Measurements from ENCODE around the gene KNG1. TPM values are rescaled to one million over a fixed set of nuclear protein-coding genes. Genes with fewer than 3 reads are reported as not detected.
"Not testable (repeated sequence)": the region's sequence is repeated elsewhere in the genome, so short reads cannot be mapped to it uniquely, and the experiment has no call there.

KNG1 gene
- total RNA-seq, 1 experiment from 2014 or later, result 0.25 TPM

DNA sequence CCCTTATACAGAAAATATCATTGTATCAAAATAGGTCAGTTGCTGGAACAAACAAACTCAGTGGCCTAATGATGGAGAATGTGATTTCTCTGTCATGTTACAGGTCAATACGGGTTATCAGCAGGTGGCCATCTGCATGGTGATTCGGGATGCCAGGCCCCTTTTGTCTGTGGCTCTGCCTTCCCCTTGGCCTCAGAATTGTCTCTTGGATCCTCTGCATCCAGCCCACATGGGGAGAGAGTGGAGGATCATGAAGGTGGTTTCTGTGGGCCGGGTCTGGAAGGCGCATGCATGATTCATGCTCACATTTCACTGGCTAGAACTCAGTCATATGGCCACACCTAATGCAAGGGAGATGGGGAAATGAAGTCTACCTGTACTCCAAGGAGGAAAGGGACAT, 6.5 kb upstream of the KNG1 start:
- ATAC-seq; H4K20me1 ChIP-seq (ENCODE audit: insufficient read depth): not testable (repeated sequence)

GRCh38 chr3:186713499-186713898, 3.7 kb upstream of the KNG1 start:
- H3K9ac ChIP-seq (ENCODE audit: low read length), result no peak overlapping the region
- no peak for ATAC-seq
- H3K4me1 ChIP-seq (ENCODE audit: control insufficient read depth in 1 of 2, insufficient read depth in 2 of 2, low read length in 2 of 2), result no peaks in the 10 kb centered on the region
- no peaks in the 10 kb centered on the region for H3K9me2 ChIP-seq (ENCODE audit: insufficient read depth)
- H3K4me2 ChIP-seq (ENCODE audit: low read length), result no peak overlapping the region
- DNase-seq (ENCODE audit: low read depth, low spot score), result no peak
- H3K9me3 ChIP-seq (ENCODE audit: control insufficient read depth in 1 of 2, insufficient read depth in 1 of 2, low read depth in 1 of 2, low read length in 2 of 2), result no peaks in the 10 kb centered on the region
- H2AFZ ChIP-seq (ENCODE audit: low read depth, low read length, poor library complexity, severe bottlenecking), result no peak overlapping the region
- ChIA-PET RAD21 (ENCODE audit: low non-redundant PET in 1 of 2, low total read pairs in 2 of 2, uncharacterized antibody in 2 of 2, unreplicated experiment in 2 of 2) (no interaction called here), CTCF (no interaction called here), POLR2A (no interaction called here)
- H3K27ac ChIP-seq (ENCODE audit: low read depth, low read length), result no peak overlapping the region
- no peaks in the 10 kb centered on the region for H4K20me1 ChIP-seq (ENCODE audit: insufficient read depth)
- no peaks in the 10 kb centered on the region for H3K36me3 ChIP-seq (ENCODE audit: control insufficient read depth in 1 of 2, insufficient read depth in 2 of 2, low read length in 2 of 2)
- no peak overlapping the region for H3K4me3 ChIP-seq (replicated peaks in 1 of 2; ENCODE audit: low read depth in 1 of 2, low read length in 2 of 2)
- H3K27me3 ChIP-seq (ENCODE audit: insufficient read depth, low read length), result no peaks in the 10 kb centered on the region
- intact Hi-C loops (cut with micrococcal nuclease), result no loop called here
- no TSS peak for BruUV-seq (replicated peaks)
- H3K79me2 ChIP-seq (ENCODE audit: insufficient read depth, low read length), result no peaks in the 10 kb centered on the region
- TF ChIP-seq CEBPB (IDR thresholded peaks at IDR 0.05; ENCODE audit: low read depth) (no peak), CBX3 (IDR thresholded peaks at IDR 0.05; ENCODE audit: low read depth) (no peak), ZNF274 (IDR thresholded peaks at IDR 0.05; ENCODE audit: low read depth, low read length) (no peak), SIN3A (IDR thresholded peaks at IDR 0.05; ENCODE audit: low read depth) (no peak), POLR2AphosphoS5 (IDR thresholded peaks at IDR 0.05; ENCODE audit: low read depth, low read length) (no peak), ZBTB33 (IDR thresholded peaks at IDR 0.05; ENCODE audit: extremely low read depth, insufficient replicate concordance, low read length) (no peak), SRF (IDR thresholded peaks at IDR 0.05; ENCODE audit: low read depth) (no peak), TCF7L2 (IDR thresholded peaks at IDR 0.05; ENCODE audit: borderline replicate concordance, extremely low read depth, insufficient read depth, insufficient read length) (no peak), FOSL1 (IDR thresholded peaks at IDR 0.05; ENCODE audit: low read depth) (no peak), RAD21 (IDR thresholded peaks at IDR 0.05; ENCODE audit: low read depth) (no peak), SP1 (IDR thresholded peaks at IDR 0.05; ENCODE audit: low read depth) (no peak)
- TF ChIP-seq, protein P1, sequence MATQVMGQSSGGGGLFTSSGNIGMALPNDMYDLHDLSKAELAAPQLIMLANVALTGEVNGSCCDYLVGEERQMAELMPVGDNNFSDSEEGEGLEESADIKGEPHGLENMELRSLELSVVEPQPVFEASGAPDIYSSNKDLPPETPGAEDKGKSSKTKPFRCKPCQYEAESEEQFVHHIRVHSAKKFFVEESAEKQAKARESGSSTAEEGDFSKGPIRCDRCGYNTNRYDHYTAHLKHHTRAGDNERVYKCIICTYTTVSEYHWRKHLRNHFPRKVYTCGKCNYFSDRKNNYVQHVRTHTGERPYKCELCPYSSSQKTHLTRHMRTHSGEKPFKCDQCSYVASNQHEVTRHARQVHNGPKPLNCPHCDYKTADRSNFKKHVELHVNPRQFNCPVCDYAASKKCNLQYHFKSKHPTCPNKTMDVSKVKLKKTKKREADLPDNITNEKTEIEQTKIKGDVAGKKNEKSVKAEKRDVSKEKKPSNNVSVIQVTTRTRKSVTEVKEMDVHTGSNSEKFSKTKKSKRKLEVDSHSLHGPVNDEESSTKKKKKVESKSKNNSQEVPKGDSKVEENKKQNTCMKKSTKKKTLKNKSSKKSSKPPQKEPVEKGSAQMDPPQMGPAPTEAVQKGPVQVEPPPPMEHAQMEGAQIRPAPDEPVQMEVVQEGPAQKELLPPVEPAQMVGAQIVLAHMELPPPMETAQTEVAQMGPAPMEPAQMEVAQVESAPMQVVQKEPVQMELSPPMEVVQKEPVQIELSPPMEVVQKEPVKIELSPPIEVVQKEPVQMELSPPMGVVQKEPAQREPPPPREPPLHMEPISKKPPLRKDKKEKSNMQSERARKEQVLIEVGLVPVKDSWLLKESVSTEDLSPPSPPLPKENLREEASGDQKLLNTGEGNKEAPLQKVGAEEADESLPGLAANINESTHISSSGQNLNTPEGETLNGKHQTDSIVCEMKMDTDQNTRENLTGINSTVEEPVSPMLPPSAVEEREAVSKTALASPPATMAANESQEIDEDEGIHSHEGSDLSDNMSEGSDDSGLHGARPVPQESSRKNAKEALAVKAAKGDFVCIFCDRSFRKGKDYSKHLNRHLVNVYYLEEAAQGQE (IDR thresholded peaks at IDR 0.05; ENCODE audit: low read depth), result no peak
- TF ChIP-seq, protein P2, sequence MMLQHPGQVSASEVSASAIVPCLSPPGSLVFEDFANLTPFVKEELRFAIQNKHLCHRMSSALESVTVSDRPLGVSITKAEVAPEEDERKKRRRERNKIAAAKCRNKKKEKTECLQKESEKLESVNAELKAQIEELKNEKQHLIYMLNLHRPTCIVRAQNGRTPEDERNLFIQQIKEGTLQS (IDR thresholded peaks at IDR 0.05), result no peak
- TF ChIP-seq, protein P3, sequence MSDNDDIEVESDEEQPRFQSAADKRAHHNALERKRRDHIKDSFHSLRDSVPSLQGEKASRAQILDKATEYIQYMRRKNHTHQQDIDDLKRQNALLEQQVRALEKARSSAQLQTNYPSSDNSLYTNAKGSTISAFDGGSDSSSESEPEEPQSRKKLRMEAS (IDR thresholded peaks at IDR 0.05), result no peak

More for the DNA sequence above, 6.5 kb upstream of the KNG1 start:
- H2AFZ ChIP-seq (ENCODE audit: low read depth, low read length, poor library complexity, severe bottlenecking); H3K27ac ChIP-seq (ENCODE audit: low read depth, low read length); CTCF ChIA-PET; H3K9ac ChIP-seq (ENCODE audit: low read length); BruUV-seq (replicated peaks); RAD21 ChIA-PET (ENCODE audit: low non-redundant PET in 1 of 2, low total read pairs in 2 of 2, uncharacterized antibody in 2 of 2, unreplicated experiment in 2 of 2); H3K36me3 ChIP-seq (ENCODE audit: control insufficient read depth in 1 of 2, insufficient read depth in 2 of 2, low read length in 2 of 2); DNase-seq (ENCODE audit: low read depth, low spot score); H3K4me1 ChIP-seq (ENCODE audit: control insufficient read depth in 1 of 2, insufficient read depth in 2 of 2, low read length in 2 of 2); H3K79me2 ChIP-seq (ENCODE audit: insufficient read depth, low read length); H3K27me3 ChIP-seq (ENCODE audit: insufficient read depth, low read length); H3K4me3 ChIP-seq (replicated peaks in 1 of 2; ENCODE audit: low read depth in 1 of 2, low read length in 2 of 2); intact Hi-C loops (cut with micrococcal nuclease); H3K4me2 ChIP-seq (ENCODE audit: low read length); H3K9me3 ChIP-seq (ENCODE audit: control insufficient read depth in 1 of 2, insufficient read depth in 1 of 2, low read depth in 1 of 2, low read length in 2 of 2); H3K9me2 ChIP-seq (ENCODE audit: insufficient read depth): not testable (repeated sequence)
- POLR2A ChIA-PET, result interaction anchor here (1.8 kb wide), 1 partner anchor 73 kb away, joined by 6 read pairs; the partner anchor contains the start of gene EIF4A2

Measured in HCT116 (cell line).